H1 (cell line): Measurements from ENCODE around the gene ADGRG7. TPM values are rescaled to one million over a fixed set of nuclear protein-coding genes. Genes with fewer than 3 reads are reported as not detected.

Experiments used
- CTCF ChIA-PET: fragments of 300-600 bp; sonication (Branson Sonifier 250); formaldehyde crosslinking; loops from one replicate; lab custom pipeline; 2021; ENCODE audit not compliant: partially characterized antibody; lab: Charles Lee
- POLR2A ChIA-PET: fragments of 300-600 bp; sonication (Branson Sonifier 250); formaldehyde crosslinking; loops from one replicate; lab custom pipeline; 2021; ENCODE audit warnings: inconsistent platforms; ENCODE audit not compliant: partially characterized antibody; lab: Charles Lee
- DNase-seq, 2 experiments: peaks; one replicate each; pipeline versions ENCODE4 v3.0.0 to v3.0.0-alpha.2; 2010 to 2022; ENCODE audit warnings: low spot score in 2 of 2, low read depth in 1 of 2, mixed read lengths in 1 of 2
- FAIRE-seq: peaks from 2 replicates; lab custom pipeline; 2011; peaks lifted over from hg19 to GRCh38; lab: Jason Lieb, UNC
- H2AFZ ChIP-seq: 2 replicates; pipeline ENCODE4 v1.8.1; 2012; ENCODE audit warnings: low read length, inconsistent platforms
- H2AK5ac ChIP-seq: 2 replicates; pipeline ENCODE4 v1.6.1; 2013; ENCODE audit warnings: low read depth, low read length
- H2BK120ac ChIP-seq: replicated peaks from 2 replicates; pipeline ENCODE3; 2013; ENCODE audit warnings: low read depth, low read length, inconsistent platforms
- H2BK12ac ChIP-seq: 2 replicates; pipeline ENCODE4 v1.6.1; 2013; ENCODE audit warnings: low read depth, low read length
- H2BK15ac ChIP-seq: 2 replicates; pipeline ENCODE4 v1.6.1; 2013; ENCODE audit warnings: low read length
- H2BK20ac ChIP-seq: 2 replicates; pipeline ENCODE4 v1.6.1; 2013; ENCODE audit warnings: low read length
- H2BK5ac ChIP-seq: 2 replicates; pipeline ENCODE4 v1.6.1; 2013; ENCODE audit warnings: low read depth, low read length
- H3K14ac ChIP-seq: 2 replicates; pipeline ENCODE4 v1.6.1; 2013; ENCODE audit warnings: inconsistent platforms; ENCODE audit not compliant: insufficient read length
- H3K18ac ChIP-seq: 2 replicates; pipeline ENCODE4 v1.6.1; 2013; ENCODE audit warnings: low read length; ENCODE audit errors: extremely low read depth
- H3K23ac ChIP-seq: 2 replicates; pipeline ENCODE4 v1.6.1; 2013; ENCODE audit warnings: inconsistent platforms; ENCODE audit not compliant: insufficient read length
- H3K23me2 ChIP-seq: 2 replicates; pipeline ENCODE4 v1.6.1; 2013; ENCODE audit warnings: low read depth, low read length
- H3K27ac ChIP-seq: 2 replicates; pipeline ENCODE4 v1.6.1; 2011; ENCODE audit warnings: low read depth, low read length, inconsistent platforms
- H3K27me3 ChIP-seq, 4 experiments: replicated peaks in 1 of 4; 1 replicate in 1 of 4; 2 replicates in 3 of 4; pipeline versions ENCODE4 v1.6.1 to v1.8.1; 2011 to 2013; ENCODE audit warnings: low read length in 3 of 4, mild to moderate bottlenecking in 3 of 4, inconsistent platforms in 2 of 4, mixed read lengths in 2 of 4, moderate library complexity in 1 of 4; ENCODE audit not compliant: control insufficient read depth in 3 of 4, insufficient read depth in 3 of 4; ENCODE audit errors: extremely low read depth in 1 of 4
- H3K36me3 ChIP-seq, 4 experiments: 2 replicates each; pipeline versions ENCODE4 v1.6.1 to v1.8.1; 2011 to 2013; ENCODE audit warnings: mild to moderate bottlenecking in 4 of 4, low read length in 3 of 4, moderate library complexity in 2 of 4, control low read depth in 1 of 4, inconsistent platforms in 1 of 4; ENCODE audit not compliant: insufficient read depth in 4 of 4, control insufficient read depth in 2 of 4
- H3K4ac ChIP-seq: replicated peaks from 2 replicates; pipeline ENCODE3; 2013; ENCODE audit warnings: low read length, low read depth, mixed read lengths, inconsistent platforms; ENCODE audit not compliant: insufficient read length
- H3K4me1 ChIP-seq, 4 experiments: replicated peaks in 1 of 4; 1 replicate in 1 of 4; 2 replicates in 3 of 4; pipeline versions ENCODE4 v1.6.1 to v1.8.1; 2011 to 2013; ENCODE audit warnings: low read length in 3 of 4, inconsistent platforms in 2 of 4, mixed read lengths in 1 of 4; ENCODE audit not compliant: insufficient read depth in 4 of 4, control insufficient read depth in 3 of 4
- H3K4me2 ChIP-seq, 2 experiments: 2 replicates each; pipeline versions ENCODE4 v1.6.1 to v1.8.1; 2011 to 2013; ENCODE audit warnings: low read depth in 2 of 2, low read length in 2 of 2, control low read depth in 1 of 2, inconsistent platforms in 1 of 2, mild to moderate bottlenecking in 1 of 2; ENCODE audit not compliant: insufficient read depth in 1 of 2
- H3K4me3 ChIP-seq, 4 experiments: fragments of 200-600, 300-600 bp in 1 of 4; sonication (generic), shearing (Covaris generic), sonication (Bioruptor Twin) in 1 of 4; 2 replicates each; pipeline versions ENCODE4 v1.5.1 to v1.8.1; 2011 to 2016; ENCODE audit warnings: low read length in 4 of 4, low read depth in 3 of 4, control low read depth in 2 of 4, inconsistent platforms in 2 of 4, mild to moderate bottlenecking in 2 of 4, mixed read lengths in 1 of 4, moderate library complexity in 1 of 4; ENCODE audit not compliant: insufficient read depth in 2 of 4; ENCODE audit errors: extremely low read depth in 1 of 4
- H3K56ac ChIP-seq: replicated peaks from 2 replicates; pipeline ENCODE3; 2013; ENCODE audit warnings: low read depth, mild to moderate bottlenecking, mixed read lengths, low read length, inconsistent platforms; ENCODE audit not compliant: insufficient read length
- H3K79me1 ChIP-seq: 2 replicates; pipeline ENCODE4 v1.6.1; 2013; ENCODE audit warnings: low read depth, low read length, control low read depth
- H3K79me2 ChIP-seq, 2 experiments: 2 replicates each; pipeline versions ENCODE4 v1.6.1 to v1.8.1; 2012 to 2013; ENCODE audit warnings: low read length in 2 of 2, mild to moderate bottlenecking in 2 of 2, inconsistent platforms in 1 of 2; ENCODE audit not compliant: insufficient read depth in 2 of 2, control insufficient read depth in 1 of 2
- H3K9ac ChIP-seq, 4 experiments: replicated peaks in 1 of 4; 1 replicate in 1 of 4; 2 replicates in 3 of 4; pipeline versions ENCODE4 v1.6.1 to v1.8.1; 2011 to 2013; ENCODE audit warnings: low read depth in 3 of 4, low read length in 3 of 4, control low read depth in 2 of 4, mild to moderate bottlenecking in 2 of 4, moderate library complexity in 2 of 4, inconsistent platforms in 1 of 4; ENCODE audit errors: extremely low read depth in 1 of 4
- H3K9me3 ChIP-seq, 2 experiments: 2 replicates each; pipeline versions ENCODE4 v1.6.1 to v1.8.1; 2012 to 2013; ENCODE audit warnings: mild to moderate bottlenecking in 2 of 2, moderate library complexity in 2 of 2, control low read depth in 1 of 2, inconsistent platforms in 1 of 2, low read depth in 1 of 2, low read length in 1 of 2, mixed read lengths in 1 of 2; ENCODE audit not compliant: insufficient read depth in 2 of 2
- H4K20me1 ChIP-seq, 2 experiments: replicated peaks in 1 of 2; 2 replicates each; pipeline versions ENCODE3 to v1.8.1; 2011 to 2013; ENCODE audit warnings: inconsistent platforms in 2 of 2, low read length in 2 of 2, mild to moderate bottlenecking in 1 of 2; ENCODE audit not compliant: insufficient read depth in 2 of 2, control insufficient read depth in 1 of 2
- H4K5ac ChIP-seq: 2 replicates; pipeline ENCODE4 v1.6.1; 2013; ENCODE audit warnings: low read length, low read depth, mixed read lengths, inconsistent platforms; ENCODE audit not compliant: insufficient read length
- H4K8ac ChIP-seq: 2 replicates; pipeline ENCODE4 v1.8.0; 2013; ENCODE audit warnings: mild to moderate bottlenecking, moderate library complexity, low read length, inconsistent platforms; ENCODE audit not compliant: insufficient read depth; ENCODE audit errors: extremely low read depth
- H4K91ac ChIP-seq: replicated peaks from 2 replicates; pipeline ENCODE3; 2013; ENCODE audit warnings: low read length, mixed read lengths, inconsistent platforms; ENCODE audit not compliant: insufficient read length
- BCL11A ChIP-seq, 2 experiments: IDR thresholded peaks; one replicate each; pipeline ENCODE4 v1.6.1; 2011; ENCODE audit warnings: low read depth in 2 of 2, low read length in 2 of 2, mild to moderate bottlenecking in 2 of 2
- CTCF ChIP-seq, 3 experiments: IDR thresholded peaks; 1 replicate in 2 of 3; 2 replicates in 1 of 3; pipeline versions ENCODE4 v1.5.1 to v1.6.1; 2011; ENCODE audit warnings: low read length in 3 of 3, mild to moderate bottlenecking in 3 of 3, inconsistent platforms in 2 of 3, low read depth in 1 of 3, moderate library complexity in 1 of 3; ENCODE audit not compliant: insufficient read depth in 1 of 3; ENCODE audit errors: control extremely low read depth in 1 of 3
- NANOG ChIP-seq: IDR thresholded peaks from 2 replicates; pipeline ENCODE4 v1.6.1; 2011; ENCODE audit warnings: low read length, low read depth, mild to moderate bottlenecking, inconsistent platforms; ENCODE audit not compliant: insufficient read depth, poor library complexity, severe bottlenecking
- RAD21 ChIP-seq, 2 experiments: IDR thresholded peaks in 1 of 2; conservative IDR thresholded peaks in 1 of 2; 2 replicates each; pipeline ENCODE4 v1.6.1; 2011; ENCODE audit warnings: low read depth in 2 of 2, low read length in 2 of 2, improper control_type of control experiment in 1 of 2, inconsistent platforms in 1 of 2, mild to moderate bottlenecking in 1 of 2, moderate library complexity in 1 of 2
- SIX5 ChIP-seq: IDR thresholded peaks from 2 replicates; pipeline ENCODE4 v1.6.1; 2011; ENCODE audit warnings: mild to moderate bottlenecking, low read depth, low read length
- SRF ChIP-seq: IDR thresholded peaks from 2 replicates; pipeline ENCODE4 v1.6.1; 2011; ENCODE audit warnings: mild to moderate bottlenecking, low read depth, low read length, moderate library complexity
- TEAD4 ChIP-seq: IDR thresholded peaks from 2 replicates; pipeline ENCODE4 v1.6.1; 2012; ENCODE audit warnings: low read depth, low read length, inconsistent platforms, mixed read lengths
- WGBS, 2 experiments: shearing (Covaris generic) in 1 of 2; methylation state at CpG; one replicate each; pipeline versions ENCODE4 v1.1.6 to v1.1.7; 2013 to 2015; ENCODE audit warnings: low lambda C conversion rate in 2 of 2, mixed read lengths in 2 of 2, inconsistent platforms in 1 of 2, low coverage in 1 of 2, missing lambda C conversion rate in 1 of 2; ENCODE audit not compliant: insufficient replicate concordance in 2 of 2, insufficient coverage in 1 of 2, insufficient read length in 1 of 2; ENCODE audit errors: extremely low coverage in 1 of 2, missing lambda C conversion rate in 1 of 2; 5-methylcytosine and 5-hydroxymethylcytosine counted together
- polyA plus RNA-seq, 7 experiments: library from polyadenylated mRNA; depleted of rRNA in 3 of 7; stranded (reverse) in 5 of 7; unstranded in 2 of 7; fragments of >200 nt in 5 of 7; fragments of 200-250 nt in 2 of 7; gene quantifications; 1 replicate in 5 of 7; 2 replicates in 1 of 7; 4 replicates in 1 of 7; pipeline versions ENCODE4 v1.2.1 to v1.2.3, GENCODE V29; 2011 to 2013; ENCODE audit warnings: missing spikeins in 2 of 7, mixed read lengths in 2 of 7
- total RNA-seq: library from RNA; stranded (reverse); fragmentation: NEBNext Ultra II Directional; extraction: Animal tissue kit (Norgen Biotek cat#: 25700); gene quantifications from 2 replicates; pipeline ENCODE4 v1.2.1, GENCODE V29; 2021

The ADGRG7 gene
- total and polyA plus RNA-seq, 2 of the 8 experiments (the other 6 are each of a cell fraction or from before 2014, with no cell fraction given), result not detected

DNA sequence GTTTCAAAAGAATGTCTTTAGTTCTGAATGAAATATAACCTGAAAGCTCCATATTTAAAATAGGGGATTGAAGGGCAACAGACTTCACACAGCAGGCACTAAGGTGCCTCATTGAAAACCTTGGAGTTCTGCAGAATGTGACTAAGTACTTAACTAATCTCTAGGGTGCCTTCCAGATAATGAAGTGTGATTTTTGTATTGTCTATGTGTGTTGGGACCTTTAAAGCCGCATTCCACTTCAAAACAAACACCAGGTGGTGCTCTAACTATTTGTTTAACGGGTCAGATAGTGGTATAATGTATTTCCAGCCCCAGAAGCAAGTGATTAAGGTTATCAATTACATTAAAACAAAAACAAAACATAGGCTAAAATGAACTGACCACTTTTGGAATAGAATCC is 127.9 kb downstream of the ADGRG7 start:
- Histone ChIP-seq H2AK5ac (no peak overlapping the region), H3K36me3 (peaks cover 0 to 63% (median 12%) of the 10 kb centered on the region in 4 experiments; a peak in 7 of 8 replicates), H3K56ac (no peak overlapping the region), H2BK120ac (no peak overlapping the region), H2BK5ac (no peak overlapping the region), H3K18ac (no peak overlapping the region), H3K4ac (no peak overlapping the region), H2BK12ac (no peak overlapping the region), H3K4me1 (peaks cover 0 to 6% (median 5%) of the 10 kb centered on the region in 4 experiments; a peak in 4 of 7 replicates), H3K23me2 (no peaks in the 10 kb centered on the region), H3K14ac (no peak overlapping the region), H2BK15ac (no peak overlapping the region), H3K27me3 (no peaks in the 10 kb centered on the region), H4K91ac (no peak overlapping the region), H4K20me1 (peaks cover 0 to 7% of the 10 kb centered on the region in 2 experiments), H3K79me1 (no peaks in the 10 kb centered on the region; the same call in 1 of the 2 replicates), H3K79me2 (peaks cover 0 to 14% of the 10 kb centered on the region in 2 experiments; a peak in 2 of 4 replicates), H3K9ac (no peak overlapping the region), H3K23ac (no peak overlapping the region), H2BK20ac (no peak overlapping the region), H3K4me3 (no peak overlapping the region), H3K9me3 (no peaks in the 10 kb centered on the region), H3K27ac (no peak overlapping the region), H4K5ac (no peak overlapping the region), H3K4me2 (no peak overlapping the region), H4K8ac (no peak overlapping the region), H2AFZ (no peak overlapping the region)
- 52% methylated on average over 2 of the region's 2 CpGs; no CpG with 5 or more reads in 1 of the 2 experiments for WGBS, 2 experiments
- DNase-seq, result no peak
- ChIA-PET POLR2A (interaction anchor here (0.6 to 0.8 kb wide), 2 partner anchors 24 to 28 kb away, joined by 3 read pairs; partner anchors contain the start of gene TFG), CTCF (interaction anchor here (0.6 to 2.4 kb wide), 5 partner anchors 11 to 59 kb away, joined by 3 to 9 read pairs (median 3); no protein-coding TSS in a partner anchor)
- peak; percentile 58; the same call in 1 of the 2 replicates for TF ChIP-seq TEAD4
- TF ChIP-seq RAD21 (IDR thresholded peaks at IDR 0.05 in 1 of 2, conservative IDR thresholded peaks at IDR 0.05 in 1 of 2; ENCODE audit: low read depth in 2 of 2, low read length in 2 of 2), result peak; percentile 44 to 49; a peak in 3 of 4 replicates
- no peak for TF ChIP-seq SRF
- no peak for TF ChIP-seq SIX5
- peak; percentile 70 for TF ChIP-seq NANOG
- TF ChIP-seq BCL11A (IDR thresholded peaks at IDR 0.05; ENCODE audit: low read depth in 2 of 2, low read length in 2 of 2), result no peak
- TF ChIP-seq CTCF (IDR thresholded peaks at IDR 0.05; ENCODE audit: control extremely low read depth in 1 of 3, insufficient read depth in 1 of 3, low read depth in 1 of 3, low read length in 3 of 3), result peak in 1 of 3 experiments; percentile 41; a peak in 1 of 4 replicates
- FAIRE-seq, result peak; percentile 81
